Stomach (tissue), 4 donors: ENCODE results near the gene MYBL2.

Source experiments
- POLR2A ChIP-seq, 4 donors: fragments of 450-650 bp; IDR thresholded peaks; one replicate each; pipeline ENCODE4 v1.6.1; 2016; ENCODE audit warnings: antibody characterized with exemption in 4 of 4, control low read depth in 2 of 4, mild to moderate bottlenecking in 1 of 4, moderate library complexity in 1 of 4
- POLR2AphosphoS5 ChIP-seq, 3 donors: sonication (generic); formaldehyde crosslinking; IDR thresholded peaks; one replicate each; pipeline ENCODE4 v1.6.1; 2016; ENCODE audit warnings: antibody characterized with exemption in 3 of 3
- TF ChIP-seq, protein P1 (sequence below), 7 experiments: fragments of 450-650 bp in 4 of 7; fragments of 200-600 bp in 3 of 7; sonication (generic) in 3 of 7; IDR thresholded peaks; one replicate each; pipeline ENCODE4 v1.5.1; 2016 to 2019; ENCODE audit warnings: antibody characterized with exemption in 7 of 7, control low read depth in 2 of 7, mild to moderate bottlenecking in 1 of 7

DNA sequence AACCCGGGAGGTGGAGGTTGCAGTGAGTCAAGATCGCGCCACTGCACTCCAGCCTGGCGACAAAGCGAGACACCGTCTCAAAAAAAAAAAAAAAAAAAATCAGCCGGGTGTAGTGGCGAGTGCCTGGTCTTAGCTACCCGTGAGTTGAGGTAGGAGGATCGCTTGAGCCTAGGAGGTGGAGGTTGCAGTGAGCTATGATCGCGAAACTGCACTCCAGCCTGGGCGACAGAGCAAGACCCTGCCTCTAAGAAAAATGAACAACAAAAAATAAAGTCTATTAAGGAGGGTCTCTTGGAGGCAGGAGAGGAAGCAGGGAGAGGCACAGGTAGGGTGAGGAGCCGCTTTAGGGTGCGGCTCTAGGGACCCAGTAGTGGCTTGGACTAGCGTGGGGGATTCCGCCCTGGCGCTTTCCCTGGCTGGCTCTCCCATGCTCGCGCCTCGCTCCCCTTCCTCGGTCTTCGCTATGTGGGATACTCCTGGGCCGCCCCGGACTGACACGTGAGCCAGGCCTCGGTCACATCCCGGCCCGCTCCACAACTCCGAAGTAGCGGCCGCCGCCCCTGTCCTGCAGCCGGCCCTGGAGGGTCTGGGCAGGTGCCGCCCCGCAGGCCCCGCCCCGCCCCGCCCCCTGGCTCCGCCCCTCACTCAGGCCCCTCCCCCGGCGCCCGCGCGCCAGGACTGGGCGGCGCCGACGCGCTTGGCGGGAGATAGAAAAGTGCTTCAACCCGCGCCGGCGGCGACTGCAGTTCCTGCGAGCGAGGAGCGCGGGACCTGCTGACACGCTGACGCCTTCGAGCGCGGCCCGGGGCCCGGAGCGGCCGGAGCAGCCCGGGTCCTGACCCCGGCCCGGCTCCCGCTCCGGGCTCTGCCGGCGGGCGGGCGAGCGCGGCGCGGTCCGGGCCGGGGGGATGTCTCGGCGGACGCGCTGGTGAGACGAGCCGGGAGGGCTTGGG, at the start of gene MYBL2:
- TF ChIP-seq POLR2AphosphoS5 (IDR thresholded peaks at IDR 0.05) (no peak), POLR2A (IDR thresholded peaks at IDR 0.05) (no peak)
- TF ChIP-seq, protein P1, sequence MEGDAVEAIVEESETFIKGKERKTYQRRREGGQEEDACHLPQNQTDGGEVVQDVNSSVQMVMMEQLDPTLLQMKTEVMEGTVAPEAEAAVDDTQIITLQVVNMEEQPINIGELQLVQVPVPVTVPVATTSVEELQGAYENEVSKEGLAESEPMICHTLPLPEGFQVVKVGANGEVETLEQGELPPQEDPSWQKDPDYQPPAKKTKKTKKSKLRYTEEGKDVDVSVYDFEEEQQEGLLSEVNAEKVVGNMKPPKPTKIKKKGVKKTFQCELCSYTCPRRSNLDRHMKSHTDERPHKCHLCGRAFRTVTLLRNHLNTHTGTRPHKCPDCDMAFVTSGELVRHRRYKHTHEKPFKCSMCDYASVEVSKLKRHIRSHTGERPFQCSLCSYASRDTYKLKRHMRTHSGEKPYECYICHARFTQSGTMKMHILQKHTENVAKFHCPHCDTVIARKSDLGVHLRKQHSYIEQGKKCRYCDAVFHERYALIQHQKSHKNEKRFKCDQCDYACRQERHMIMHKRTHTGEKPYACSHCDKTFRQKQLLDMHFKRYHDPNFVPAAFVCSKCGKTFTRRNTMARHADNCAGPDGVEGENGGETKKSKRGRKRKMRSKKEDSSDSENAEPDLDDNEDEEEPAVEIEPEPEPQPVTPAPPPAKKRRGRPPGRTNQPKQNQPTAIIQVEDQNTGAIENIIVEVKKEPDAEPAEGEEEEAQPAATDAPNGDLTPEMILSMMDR (IDR thresholded peaks at IDR 0.05), result no peak
